Ascending aorta (tissue), 2 donors: ENCODE results near the gene RNF112. TPM values are rescaled to one million over a fixed set of nuclear protein-coding genes. Genes with fewer than 3 reads are reported as not detected.
"Not testable (repeated sequence)": the region's sequence is repeated elsewhere in the genome, so short reads cannot be mapped to it uniquely, and the experiment has no call there.

ENCODE experiments used
- DNase-seq, 2 donors: peaks; one replicate each; pipeline ENCODE4 v3.0.0-alpha.2; 2019; ENCODE audit warnings: low spot score in 2 of 2
- H3K27ac ChIP-seq, 2 donors: fragments of 200-600 bp; sonication (generic); one replicate each; pipeline ENCODE4 v1.5.1; 2016 to 2017; ENCODE audit warnings: mild to moderate bottlenecking in 1 of 2
- H3K27me3 ChIP-seq: fragments of 200-600 bp; sonication (generic); one replicate; pipeline ENCODE4 v1.5.1; 2017
- H3K36me3 ChIP-seq, 2 donors: fragments of 200-600 bp; sonication (generic); one replicate each; pipeline ENCODE4 v1.5.1; 2016
- H3K4me1 ChIP-seq, 2 donors: fragments of 200-600 bp; sonication (generic); one replicate each; pipeline ENCODE4 v1.5.1; 2016 to 2017; ENCODE audit warnings: mild to moderate bottlenecking in 1 of 2
- H3K4me3 ChIP-seq, 2 donors: fragments of 200-600 bp; sonication (generic); one replicate each; pipeline ENCODE4 v1.5.1; 2016 to 2017; ENCODE audit warnings: mild to moderate bottlenecking in 1 of 2
- H3K9me3 ChIP-seq, 2 donors: fragments of 200-600 bp; sonication (generic); one replicate each; pipeline ENCODE4 v1.5.1; 2016
- CTCF ChIP-seq, 3 experiments: fragments of 200-600 bp in 2 of 3; fragments of 450-650 bp in 1 of 3; sonication (generic) in 2 of 3; IDR thresholded peaks; one replicate each; pipeline ENCODE4 v1.5.1; 2016 to 2019; ENCODE audit warnings: antibody characterized with exemption in 3 of 3, mild to moderate bottlenecking in 1 of 3, moderate library complexity in 1 of 3
- intact Hi-C: fragments of 100-400 bp; cut with DNase I; formaldehyde crosslinking; loops from one replicate; pipeline ENCODE4 v1.15.1; 2023
- total RNA-seq: library from RNA; depleted of rRNA; stranded (reverse); fragments of >200 nt; gene quantifications from one replicate; pipeline ENCODE4 v1.1.0, GENCODE V29; 2016

The RNF112 gene
- total RNA-seq, 1 donor from 2014 or later: 0.53 TPM

GRCh38 chr17:19460700-19461099, 49.7 kb downstream of the RNF112 start:
- no peak overlapping the region for H3K27ac ChIP-seq
- no peaks in the 10 kb centered on the region for H3K36me3 ChIP-seq
- DNase-seq: peak in 1 of 2 donors; percentile 58
- intact Hi-C loops: no loop called here
- peaks cover 0 to 8% of the 10 kb centered on the region in 2 donors for H3K4me1 ChIP-seq
- no peak overlapping the region for H3K4me3 ChIP-seq
- no peaks in the 10 kb centered on the region for H3K9me3 ChIP-seq
- H3K27me3 ChIP-seq: no peaks in the 10 kb centered on the region
- no peak for TF ChIP-seq CTCF (IDR thresholded peaks at IDR 0.05)

GRCh38 chr17:19461116-19461515, 50.1 kb downstream of the RNF112 start:
- H3K4me1 ChIP-seq: peaks cover 0 to 8% of the 10 kb centered on the region in 2 donors
- no peak overlapping the region for H3K27ac ChIP-seq
- no peak for TF ChIP-seq CTCF (IDR thresholded peaks at IDR 0.05)
- H3K4me3 ChIP-seq: no peak overlapping the region
- H3K27me3 ChIP-seq: no peaks in the 10 kb centered on the region
- H3K36me3 ChIP-seq: no peaks in the 10 kb centered on the region
- peak in 1 of 2 donors; percentile 56 for DNase-seq
- H3K9me3 ChIP-seq: no peaks in the 10 kb centered on the region
- intact Hi-C loops: no loop called here

- H3K27me3 ChIP-seq: no peaks in the 10 kb centered on the region
- no peaks in the 10 kb centered on the region for H3K9me3 ChIP-seq
- H3K27ac ChIP-seq: no peak overlapping the region
- intact Hi-C loops: no loop called here
- H3K4me1 ChIP-seq: peaks cover 0 to 8% of the 10 kb centered on the region in 2 donors
- no peaks in the 10 kb centered on the region for H3K36me3 ChIP-seq
- TF ChIP-seq CTCF (IDR thresholded peaks at IDR 0.05): no peak
- no peak overlapping the region for H3K4me3 ChIP-seq
- peak in 1 of 2 donors; percentile 58 for DNase-seq
Measured at GRCh38 chr17:19461681-19462080, 50.6 kb downstream of the RNF112 start.

GRCh38 chr17:19462456-19463035, 51.5 kb downstream of the RNF112 start:
- H3K27me3 ChIP-seq, H3K27ac ChIP-seq, H3K36me3 ChIP-seq, H3K9me3 ChIP-seq, intact Hi-C loops, H3K4me3 ChIP-seq, H3K4me1 ChIP-seq, DNase-seq: not testable (repeated sequence)

- peak in 1 of 2 donors; percentile 61 for DNase-seq
- no peak for TF ChIP-seq CTCF (IDR thresholded peaks at IDR 0.05)
- Histone ChIP-seq H3K27ac (no peak overlapping the region), H3K27me3 (no peaks in the 10 kb centered on the region), H3K9me3 (no peaks in the 10 kb centered on the region), H3K36me3 (no peaks in the 10 kb centered on the region), H3K4me3 (no peak overlapping the region), H3K4me1 (peaks cover 0 to 8% of the 10 kb centered on the region in 2 donors)
- intact Hi-C loops: no loop called here
Measured at GRCh38 chr17:19464031-19465026, 53.3 kb downstream of the RNF112 start.

Other genes with a start within 250 kb of the RNF112 start
- 51.0 TPM for gene EPN2, start 173.9 kb upstream of the RNF112 start, total RNA-seq
- gene B9D1, start 48.5 kb upstream of the RNF112 start, total RNA-seq: 49.1 TPM
- 146 TPM for gene MAPK7, start 32.7 kb upstream of the RNF112 start, total RNA-seq
- gene MFAP4, start 24.0 kb upstream of the RNF112 start, total RNA-seq: 280 TPM
- 0.64 TPM for gene SLC47A1, start 122.6 kb downstream of the RNF112 start, total RNA-seq
- 189 TPM for gene ALDH3A2, start 237.5 kb downstream of the RNF112 start, total RNA-seq